ENCODE results near the gene METTL9.
"Not testable (repeated sequence)": the region's sequence is repeated elsewhere in the genome, so short reads cannot be mapped to it uniquely, and the experiment has no call there.

METTL9 gene

DNA sequence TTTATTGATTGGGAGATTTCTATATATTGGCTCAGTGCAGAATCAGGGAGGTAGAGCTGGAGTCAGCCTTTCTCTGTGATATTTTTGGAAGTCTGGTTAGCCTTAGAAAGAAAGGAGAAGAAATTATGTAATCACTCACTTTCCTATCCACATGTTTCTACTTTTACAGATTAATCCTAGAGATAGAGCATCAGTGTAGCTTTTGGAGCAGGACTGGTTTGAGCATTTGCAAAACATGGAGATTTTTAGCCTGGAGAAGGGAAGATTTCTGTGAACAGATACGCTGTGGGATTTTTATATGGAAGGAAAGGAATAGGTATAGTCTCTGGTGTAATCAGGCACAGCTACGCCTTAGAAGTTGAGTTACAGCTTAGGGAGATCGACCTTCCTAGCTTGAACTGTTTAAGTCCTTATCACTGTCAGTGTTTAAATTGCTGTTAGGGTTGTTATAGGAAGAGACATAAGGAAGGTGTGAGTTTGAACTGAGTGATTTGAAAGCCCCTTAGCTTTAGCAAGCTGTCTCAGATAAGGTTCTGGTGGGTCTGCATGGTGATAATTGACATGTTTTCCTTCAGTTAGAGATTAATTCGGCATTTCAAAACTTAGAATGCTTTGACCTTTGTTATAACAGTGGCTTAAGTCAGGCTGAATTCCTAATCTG lies 20.5 kb downstream of the METTL9 start:
- Histone ChIP-seq H3K27me3 (ENCODE audit: control insufficient read depth, insufficient read depth, low read length) (no peaks in the 10 kb centered on the region), H3K36me3 (ENCODE audit: control insufficient read depth, insufficient read depth, low read length) (no peaks in the 10 kb centered on the region), H3K4me1 (ENCODE audit: control insufficient read depth, insufficient read depth, low read length) (no peaks in the 10 kb centered on the region), H3K27ac (ENCODE audit: low read length) (no peak overlapping the region), H3K9me3 (ENCODE audit: control insufficient read depth, insufficient read depth, low read length) (no peaks in the 10 kb centered on the region), H3K4me3 (ENCODE audit: low read length) (no peak overlapping the region)
- WGBS (ENCODE audit: insufficient coverage, insufficient read length), result no CpG with 5 or more reads among the region's 4 CpGs
- no peak for DNase-seq (ENCODE audit: low read depth, low spot score)

DNA sequence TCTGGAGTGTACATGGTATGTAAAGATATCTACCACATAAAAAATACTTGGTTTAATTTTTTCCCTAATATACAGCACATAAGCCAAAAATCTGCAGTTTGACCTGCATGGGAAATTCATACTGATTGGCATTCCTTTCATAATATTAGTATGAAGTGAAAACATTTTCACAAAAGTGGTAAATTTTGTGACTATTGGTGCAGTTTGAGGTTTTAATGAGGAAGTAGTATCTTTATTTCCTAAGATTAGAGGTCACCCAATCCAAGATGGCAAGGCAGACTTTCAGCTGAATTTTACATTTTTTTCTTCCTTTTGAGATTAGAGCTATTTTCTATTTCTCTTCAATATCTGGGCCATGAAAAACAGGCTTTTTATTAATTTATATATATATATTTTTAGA lies 21.2 kb downstream of the METTL9 start:
- Histone ChIP-seq H3K9me3 (ENCODE audit: control insufficient read depth, insufficient read depth, low read length) (no peaks in the 10 kb centered on the region), H3K27me3 (ENCODE audit: control insufficient read depth, insufficient read depth, low read length) (no peaks in the 10 kb centered on the region), H3K36me3 (ENCODE audit: control insufficient read depth, insufficient read depth, low read length) (no peaks in the 10 kb centered on the region), H3K27ac (ENCODE audit: low read length) (no peak overlapping the region), H3K4me3 (ENCODE audit: low read length) (no peak overlapping the region), H3K4me1 (ENCODE audit: control insufficient read depth, insufficient read depth, low read length) (no peaks in the 10 kb centered on the region)
- DNase-seq (ENCODE audit: low read depth, low spot score), result no peak

GRCh38 chr16:21622545-21622944 lies 23.2 kb downstream of the METTL9 start:
- no peak for DNase-seq (ENCODE audit: low read depth, low spot score)
- Histone ChIP-seq H3K27me3 (ENCODE audit: control insufficient read depth, insufficient read depth, low read length) (no peaks in the 10 kb centered on the region), H3K9me3 (ENCODE audit: control insufficient read depth, insufficient read depth, low read length) (no peaks in the 10 kb centered on the region), H3K4me3 (ENCODE audit: low read length) (no peak overlapping the region), H3K4me1 (ENCODE audit: control insufficient read depth, insufficient read depth, low read length) (no peaks in the 10 kb centered on the region), H3K27ac (ENCODE audit: low read length) (no peak overlapping the region), H3K36me3 (ENCODE audit: control insufficient read depth, insufficient read depth, low read length) (no peaks in the 10 kb centered on the region)
- WGBS (ENCODE audit: insufficient coverage, insufficient read length), result no CpG with 5 or more reads among the region's 1 CpG

- WGBS (ENCODE audit: insufficient coverage, insufficient read length), result no CpG with 5 or more reads among the region's 1 CpG
- peaks cover 4% of the 10 kb centered on the region; the same call in 1 of the 2 replicates for H3K36me3 ChIP-seq (ENCODE audit: control insufficient read depth, insufficient read depth, low read length)
Measured at GRCh38 chr16:21625026-21625425, 25.6 kb downstream of the METTL9 start.

DNA sequence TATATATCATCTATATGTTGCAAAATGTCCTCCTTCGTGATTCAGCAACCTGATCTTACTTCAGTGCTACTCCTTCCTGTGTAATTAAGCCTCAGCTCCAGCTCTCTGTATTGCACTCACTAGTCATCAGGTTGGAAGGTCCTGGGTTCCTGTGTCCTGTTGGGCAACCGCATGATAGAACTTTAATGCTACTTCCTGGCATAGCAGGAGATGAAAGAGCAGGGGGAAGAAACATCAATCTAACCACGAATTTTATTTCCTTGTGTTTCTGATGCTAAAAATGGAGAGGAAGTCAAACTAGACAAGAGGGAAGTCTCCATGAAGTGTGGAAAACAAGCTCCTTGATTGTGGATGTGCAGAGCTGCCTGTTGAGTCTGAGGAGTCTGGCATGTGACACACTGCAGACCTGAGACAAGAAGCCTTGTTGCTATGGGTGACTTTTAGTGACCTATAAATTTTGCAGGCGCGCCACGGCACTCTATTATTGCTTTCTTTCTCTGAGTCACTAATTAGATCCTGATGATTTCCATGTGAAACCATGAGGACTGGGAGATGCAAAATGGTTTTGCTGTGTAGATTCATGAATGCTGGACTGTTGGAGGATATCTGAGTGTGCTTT lies 27.4 kb downstream of the METTL9 start:
- DNase-seq (ENCODE audit: low read depth, low spot score), result no peak
- no CpG with 5 or more reads among the region's 6 CpGs for WGBS (ENCODE audit: insufficient coverage, insufficient read length)
- Histone ChIP-seq H3K36me3 (ENCODE audit: control insufficient read depth, insufficient read depth, low read length) (peaks cover 7% of the 10 kb centered on the region; the same call in 1 of the 2 replicates), H3K9me3 (ENCODE audit: control insufficient read depth, insufficient read depth, low read length) (no peaks in the 10 kb centered on the region), H3K4me1 (ENCODE audit: control insufficient read depth, insufficient read depth, low read length) (no peaks in the 10 kb centered on the region), H3K27ac (ENCODE audit: low read length) (no peak overlapping the region), H3K27me3 (ENCODE audit: control insufficient read depth, insufficient read depth, low read length) (no peaks in the 10 kb centered on the region), H3K4me3 (ENCODE audit: low read length) (no peak overlapping the region)

More at GRCh38 chr16:21625026-21625425, 25.6 kb downstream of the METTL9 start:
- H3K9me3 ChIP-seq (ENCODE audit: control insufficient read depth, insufficient read depth, low read length), result no peaks in the 10 kb centered on the region
- H3K27me3 ChIP-seq (ENCODE audit: control insufficient read depth, insufficient read depth, low read length), result no peaks in the 10 kb centered on the region
- H3K4me1 ChIP-seq (ENCODE audit: control insufficient read depth, insufficient read depth, low read length), result no peaks in the 10 kb centered on the region
- no peak for DNase-seq (ENCODE audit: low read depth, low spot score)
- no peak overlapping the region for H3K4me3 ChIP-seq (ENCODE audit: low read length)
- H3K27ac ChIP-seq (ENCODE audit: low read length), result no peak overlapping the region

DNA sequence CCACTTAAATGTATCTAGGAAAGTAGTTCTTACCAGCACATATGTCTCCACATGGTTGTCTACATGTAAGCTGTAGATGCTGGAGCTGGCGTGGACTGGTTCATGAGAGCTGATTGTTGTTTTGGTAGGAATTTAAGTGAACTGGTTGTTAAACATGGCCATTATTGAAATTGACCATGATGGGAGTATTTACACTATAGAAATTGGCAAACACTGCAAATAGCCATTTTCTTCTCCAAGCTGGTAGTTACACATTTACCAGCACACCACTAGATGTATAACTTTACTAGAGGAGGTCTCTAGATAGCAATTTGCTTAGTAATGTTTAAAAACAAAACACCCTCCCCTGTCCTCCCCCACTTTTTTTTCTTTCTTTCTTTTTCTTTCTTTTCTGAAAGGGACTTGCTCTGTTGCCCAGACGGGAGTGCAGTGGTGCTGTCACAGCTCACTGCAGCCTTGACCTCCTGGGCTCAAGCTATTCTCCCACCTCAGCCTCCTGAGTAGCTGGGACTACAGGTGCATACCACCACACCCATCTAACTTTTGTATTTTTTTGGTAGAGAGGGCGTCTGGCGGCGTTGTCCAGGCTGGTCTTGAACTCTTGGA lies 28.8 kb downstream of the METTL9 start:
- peaks cover 7% of the 10 kb centered on the region; the same call in 1 of the 2 replicates for H3K36me3 ChIP-seq (ENCODE audit: control insufficient read depth, insufficient read depth, low read length)
- no peak overlapping the region; the same call in 1 of the 2 replicates for H3K4me3 ChIP-seq (ENCODE audit: low read length)
- no peak for DNase-seq (ENCODE audit: low read depth, low spot score)
- no peaks in the 10 kb centered on the region for H3K9me3 ChIP-seq (ENCODE audit: control insufficient read depth, insufficient read depth, low read length)
- WGBS (ENCODE audit: insufficient coverage, insufficient read length), result no CpG with 5 or more reads among the region's 5 CpGs
- H3K4me1 ChIP-seq (ENCODE audit: control insufficient read depth, insufficient read depth, low read length), result no peaks in the 10 kb centered on the region
- H3K27me3 ChIP-seq (ENCODE audit: control insufficient read depth, insufficient read depth, low read length), result no peaks in the 10 kb centered on the region
- H3K27ac ChIP-seq (ENCODE audit: low read length), result no peak overlapping the region

- WGBS (ENCODE audit: insufficient coverage, insufficient read length), result no CpG with 5 or more reads among the region's 5 CpGs
- peaks cover 7% of the 10 kb centered on the region; the same call in 1 of the 2 replicates for H3K36me3 ChIP-seq (ENCODE audit: control insufficient read depth, insufficient read depth, low read length)
Measured at GRCh38 chr16:21628772-21629171, 29.4 kb downstream of the METTL9 start.

GRCh38 chr16:21629616-21630539 lies 30.5 kb downstream of the METTL9 start:
- not testable (repeated sequence) for H3K27ac ChIP-seq (ENCODE audit: low read length); H3K9me3 ChIP-seq (ENCODE audit: control insufficient read depth, insufficient read depth, low read length); H3K27me3 ChIP-seq (ENCODE audit: control insufficient read depth, insufficient read depth, low read length); H3K36me3 ChIP-seq (ENCODE audit: control insufficient read depth, insufficient read depth, low read length); DNase-seq (ENCODE audit: low read depth, low spot score); H3K4me3 ChIP-seq (ENCODE audit: low read length); H3K4me1 ChIP-seq (ENCODE audit: control insufficient read depth, insufficient read depth, low read length)
- no CpG with 5 or more reads among the region's 37 CpGs for WGBS (ENCODE audit: insufficient coverage, insufficient read length)

More at GRCh38 chr16:21628772-21629171, 29.4 kb downstream of the METTL9 start:
- no peak overlapping the region for H3K4me3 ChIP-seq (ENCODE audit: low read length)
- H3K4me1 ChIP-seq (ENCODE audit: control insufficient read depth, insufficient read depth, low read length), result no peaks in the 10 kb centered on the region
- no peaks in the 10 kb centered on the region for H3K9me3 ChIP-seq (ENCODE audit: control insufficient read depth, insufficient read depth, low read length)
- no peaks in the 10 kb centered on the region for H3K27me3 ChIP-seq (ENCODE audit: control insufficient read depth, insufficient read depth, low read length)
- H3K27ac ChIP-seq (ENCODE audit: low read length), result no peak overlapping the region
- no peak for DNase-seq (ENCODE audit: low read depth, low spot score)

DNA sequence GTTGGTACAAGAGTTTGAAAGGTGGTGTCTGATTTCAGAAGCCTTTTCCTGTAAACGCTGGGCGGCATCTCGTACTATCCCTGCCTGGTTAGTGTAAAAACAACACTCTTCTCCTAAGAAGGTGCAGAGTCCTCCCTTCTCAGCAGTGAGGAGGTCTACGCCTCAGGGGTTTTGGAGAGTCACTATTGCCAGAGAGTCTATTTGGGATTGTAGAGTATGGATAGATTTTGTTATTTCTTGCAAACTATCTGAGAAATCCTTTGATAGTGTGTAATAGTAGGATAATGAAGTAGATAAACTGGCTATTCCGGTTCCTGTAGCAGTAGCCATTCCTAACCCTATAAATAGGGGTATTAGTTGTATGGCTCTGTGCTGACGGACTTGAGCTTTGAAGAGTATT lies 31.5 kb downstream of the METTL9 start:
- not testable (repeated sequence) for H3K36me3 ChIP-seq (ENCODE audit: control insufficient read depth, insufficient read depth, low read length); H3K4me1 ChIP-seq (ENCODE audit: control insufficient read depth, insufficient read depth, low read length)
- no CpG with 5 or more reads among the region's 6 CpGs for WGBS (ENCODE audit: insufficient coverage, insufficient read length)

GRCh38 chr16:21631376-21631775 lies 32.0 kb downstream of the METTL9 start:
- not testable (repeated sequence) for H3K4me3 ChIP-seq (ENCODE audit: low read length); H3K9me3 ChIP-seq (ENCODE audit: control insufficient read depth, insufficient read depth, low read length); H3K27ac ChIP-seq (ENCODE audit: low read length); DNase-seq (ENCODE audit: low read depth, low spot score); H3K4me1 ChIP-seq (ENCODE audit: control insufficient read depth, insufficient read depth, low read length); H3K36me3 ChIP-seq (ENCODE audit: control insufficient read depth, insufficient read depth, low read length); H3K27me3 ChIP-seq (ENCODE audit: control insufficient read depth, insufficient read depth, low read length)
- WGBS (ENCODE audit: insufficient coverage, insufficient read length), result no CpG with 5 or more reads among the region's 8 CpGs

More for the DNA sequence above, 31.5 kb downstream of the METTL9 start:
- not testable (repeated sequence) for DNase-seq (ENCODE audit: low read depth, low spot score); H3K27me3 ChIP-seq (ENCODE audit: control insufficient read depth, insufficient read depth, low read length); H3K4me3 ChIP-seq (ENCODE audit: low read length); H3K27ac ChIP-seq (ENCODE audit: low read length); H3K9me3 ChIP-seq (ENCODE audit: control insufficient read depth, insufficient read depth, low read length)

Data from iPS DF 6.9 (cell line).